ENCODE data around the gene MIOX. TPM values are rescaled to one million over a fixed set of nuclear protein-coding genes. Genes with fewer than 3 reads are reported as not detected.
"Not testable (repeated sequence)": the region's sequence is repeated elsewhere in the genome, so short reads cannot be mapped to it uniquely, and the experiment has no call there.

MIOX gene
- total RNA-seq, 2 donors from 2014 or later = not detected

GRCh38 chr22:50516891-50517290, 30.2 kb downstream of the MIOX start:
- peaks cover 5% of the 10 kb centered on the region for H3K36me3 ChIP-seq
- no peak overlapping the region for H3K27ac ChIP-seq
- DNase-seq = no peak
- H3K4me3 ChIP-seq = no peak overlapping the region
- H3K9me3 ChIP-seq = no peaks in the 10 kb centered on the region
- TF ChIP-seq CTCF (IDR thresholded peaks at IDR 0.05) = no peak
- H3K4me1 ChIP-seq = no peaks in the 10 kb centered on the region
- intact Hi-C loops (cut with DNase I) = no loop called here
- no peak overlapping the region for H3K9ac ChIP-seq (ENCODE audit: low read depth in 2 of 2, low read length in 2 of 2)
- H3K27me3 ChIP-seq = no peaks in the 10 kb centered on the region

- TF ChIP-seq CTCF (IDR thresholded peaks at IDR 0.05) = no peak
- no peaks in the 10 kb centered on the region for H3K4me1 ChIP-seq
- H3K4me3 ChIP-seq = no peak overlapping the region
- H3K27ac ChIP-seq = no peak overlapping the region
- intact Hi-C loops (cut with DNase I) = no loop called here
- no peak overlapping the region for H3K9ac ChIP-seq (ENCODE audit: low read depth in 2 of 2, low read length in 2 of 2)
- no peaks in the 10 kb centered on the region for H3K27me3 ChIP-seq
- peaks cover 5% of the 10 kb centered on the region for H3K36me3 ChIP-seq
- no peaks in the 10 kb centered on the region for H3K9me3 ChIP-seq
- no peak for DNase-seq
These were observed 31.0 kb downstream of the MIOX start for GRCh38 chr22:50517495-50518260.

- Histone ChIP-seq H3K27ac (no peak overlapping the region), H3K9me3 (no peaks in the 10 kb centered on the region), H3K27me3 (no peaks in the 10 kb centered on the region), H3K36me3 (peaks cover 14% of the 10 kb centered on the region), H3K4me1 (peaks cover 2% of the 10 kb centered on the region), H3K4me3 (no peak overlapping the region), H3K9ac (ENCODE audit: low read depth in 2 of 2, low read length in 2 of 2) (no peak overlapping the region)
- intact Hi-C loops (cut with DNase I) = no loop called here
- no peak for TF ChIP-seq CTCF (IDR thresholded peaks at IDR 0.05)
- DNase-seq = no peak
These were observed 31.9 kb downstream of the MIOX start for GRCh38 chr22:50518606-50519005.

- intact Hi-C loops (cut with DNase I) = no loop called here
- Histone ChIP-seq H3K27ac (no peak overlapping the region), H3K9me3 (no peaks in the 10 kb centered on the region), H3K27me3 (no peaks in the 10 kb centered on the region), H3K4me1 (peaks cover 7% of the 10 kb centered on the region), H3K36me3 (peaks cover 15% of the 10 kb centered on the region), H3K4me3 (no peak overlapping the region), H3K9ac (ENCODE audit: low read depth in 2 of 2, low read length in 2 of 2) (no peak overlapping the region)
- no peak for DNase-seq
- no peak for TF ChIP-seq CTCF (IDR thresholded peaks at IDR 0.05)
These were observed 32.5 kb downstream of the MIOX start for GRCh38 chr22:50519151-50519550.

GRCh38 chr22:50520184-50520583, 33.5 kb downstream of the MIOX start:
- intact Hi-C loops (cut with DNase I) = loop anchor here (5.0 kb wide), 1 partner anchor 42 kb away; the partner anchor contains the start of gene SYCE3
- H3K27me3 ChIP-seq; H3K9ac ChIP-seq (ENCODE audit: low read depth in 2 of 2, low read length in 2 of 2): not testable (repeated sequence)

GRCh38 chr22:50520826-50521453, 34.3 kb downstream of the MIOX start:
- Histone ChIP-seq H3K4me3 (no peak overlapping the region), H3K27me3 (no peaks in the 10 kb centered on the region), H3K4me1 (peaks cover 10% of the 10 kb centered on the region), H3K36me3 (peaks cover 15% of the 10 kb centered on the region), H3K27ac (no peak overlapping the region), H3K9ac (ENCODE audit: low read depth in 2 of 2, low read length in 2 of 2) (no peak overlapping the region), H3K9me3 (no peaks in the 10 kb centered on the region)
- intact Hi-C loops (cut with DNase I) = loop anchor here (5.0 kb wide), 1 partner anchor 41 kb away; the partner anchor contains the start of gene SYCE3
- no peak for TF ChIP-seq CTCF (IDR thresholded peaks at IDR 0.05)
- no peak for DNase-seq

More at GRCh38 chr22:50520184-50520583, 33.5 kb downstream of the MIOX start:
- H3K27ac ChIP-seq, H3K9me3 ChIP-seq, DNase-seq, H3K4me3 ChIP-seq: not testable (repeated sequence)
- Histone ChIP-seq H3K36me3 (peaks cover 15% of the 10 kb centered on the region), H3K4me1 (peaks cover 10% of the 10 kb centered on the region)

Data from colonic mucosa (tissue), 4 donors.